NCI-H1417 treated with DMSO at 0.1 percent for 48 hours (cell line): ENCODE measurements around the gene PLEKHA7.

Source experiments
- DNase-seq: peaks from one replicate; lab custom pipeline; 2025; lab: John Stamatoyannopoulos, UW

Gene PLEKHA7

DNA sequence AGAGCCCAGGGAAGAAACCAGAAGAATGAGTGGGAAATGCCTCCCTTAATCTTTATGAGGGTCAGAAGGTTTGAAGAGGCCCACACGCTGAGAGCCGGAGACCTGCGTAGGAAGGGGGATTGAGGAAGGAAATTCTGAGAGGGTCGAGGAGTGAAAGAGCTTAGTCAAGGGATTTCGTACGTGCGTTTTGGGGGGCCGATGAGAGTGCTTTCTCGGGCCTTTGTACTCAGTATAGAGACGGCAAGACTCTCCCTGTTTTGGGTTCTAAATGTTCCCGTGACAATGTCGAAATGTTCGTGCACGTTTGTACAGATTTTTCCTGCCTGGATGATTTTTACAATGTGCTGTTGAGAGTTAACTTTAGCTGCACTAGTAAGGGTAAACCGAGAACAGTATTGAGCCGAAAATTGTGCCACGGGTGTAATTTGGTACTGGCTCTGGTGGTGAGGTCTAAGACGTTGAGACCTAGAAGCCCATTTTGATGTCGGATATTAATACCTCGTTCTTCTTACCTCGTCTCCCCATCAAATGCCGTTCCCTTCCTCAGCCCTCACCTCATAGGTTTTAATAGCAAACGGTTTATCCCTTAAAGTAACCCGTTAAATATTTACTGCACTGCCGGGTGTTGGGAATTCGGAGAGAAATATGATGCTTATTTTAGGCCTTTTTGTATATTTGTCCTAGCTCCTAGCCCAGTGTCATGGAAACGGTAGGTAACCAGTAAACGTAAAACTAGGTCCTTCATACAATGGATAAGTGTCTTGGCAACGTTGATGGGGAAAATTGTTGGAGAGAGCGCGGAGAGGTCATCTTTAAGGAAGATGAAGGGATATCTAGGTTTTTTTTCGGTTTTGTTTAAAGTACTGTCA, 275.0 kb downstream of the PLEKHA7 start:
- DNase-seq = no peak

DNA sequence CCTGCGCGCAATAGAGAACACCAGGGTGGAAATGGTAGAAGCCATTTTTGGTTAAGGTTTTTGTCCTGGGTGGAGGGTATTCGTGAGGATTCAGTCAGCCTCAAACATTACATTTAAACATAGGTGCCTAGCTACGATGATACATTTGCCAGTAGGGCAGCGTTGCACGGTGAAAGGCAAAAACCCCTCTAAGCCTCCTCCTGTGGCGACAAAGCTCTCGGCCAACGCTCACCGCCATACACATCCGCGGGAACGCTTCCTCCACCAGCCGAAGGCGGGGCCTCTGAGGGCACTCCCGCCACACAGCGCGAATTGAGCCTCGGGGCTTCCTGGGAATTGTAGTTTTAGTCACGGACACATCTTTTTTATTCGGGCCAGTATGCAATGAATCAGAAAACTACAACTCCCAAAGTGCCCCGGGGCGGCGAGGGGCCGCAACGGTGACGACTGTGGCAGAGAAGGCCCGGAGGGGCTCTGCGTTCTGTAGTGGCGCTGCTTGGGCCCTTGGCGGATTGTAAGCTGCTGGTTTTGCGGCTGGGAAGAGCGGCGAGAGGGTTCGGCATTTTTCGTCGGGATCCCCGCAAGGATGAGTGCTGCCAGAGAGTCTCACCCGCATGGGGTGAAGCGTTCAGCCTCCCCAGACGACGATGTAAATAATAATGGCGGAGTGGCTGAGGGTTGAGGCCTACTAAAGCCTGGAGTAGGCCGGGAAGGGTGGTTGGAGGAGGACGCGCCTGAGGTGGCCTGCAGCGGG, 275.8 kb downstream of the PLEKHA7 start, which contains the start of gene C11orf58:
Gene C11orf58, plus strand, starts transcription at position 455 of the 754 bp plus-strand sequence. Its CDS starts 132 bp downstream, at position 587.
- DNase-seq = peak; percentile 75

DNA sequence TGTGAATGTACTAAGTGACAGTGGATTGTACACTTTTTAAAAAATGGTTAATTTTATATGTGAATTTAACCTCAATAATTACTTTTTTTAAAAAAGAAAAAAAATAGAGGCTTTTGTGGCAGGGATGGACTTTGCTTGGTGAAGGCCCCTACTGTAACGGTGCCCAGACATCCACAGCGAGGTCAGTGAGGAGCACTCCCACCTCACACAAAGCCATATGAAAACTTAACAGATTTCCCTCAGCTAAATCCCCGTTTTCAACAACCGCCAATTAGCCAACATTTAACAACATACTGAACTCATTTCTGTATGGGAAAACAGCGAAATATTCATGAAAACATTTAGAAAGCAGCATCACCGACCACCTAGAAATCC, 276.4 kb downstream of the PLEKHA7 start:
- no peak for DNase-seq
